NK-92 (cell line): ENCODE data around the gene ZNF205.

Source experiments
- DNase-seq: peaks from one replicate; lab custom pipeline; 2025; ENCODE audit not compliant: unreplicated experiment; lab: John Stamatoyannopoulos, UW

The ZNF205 gene

DNA sequence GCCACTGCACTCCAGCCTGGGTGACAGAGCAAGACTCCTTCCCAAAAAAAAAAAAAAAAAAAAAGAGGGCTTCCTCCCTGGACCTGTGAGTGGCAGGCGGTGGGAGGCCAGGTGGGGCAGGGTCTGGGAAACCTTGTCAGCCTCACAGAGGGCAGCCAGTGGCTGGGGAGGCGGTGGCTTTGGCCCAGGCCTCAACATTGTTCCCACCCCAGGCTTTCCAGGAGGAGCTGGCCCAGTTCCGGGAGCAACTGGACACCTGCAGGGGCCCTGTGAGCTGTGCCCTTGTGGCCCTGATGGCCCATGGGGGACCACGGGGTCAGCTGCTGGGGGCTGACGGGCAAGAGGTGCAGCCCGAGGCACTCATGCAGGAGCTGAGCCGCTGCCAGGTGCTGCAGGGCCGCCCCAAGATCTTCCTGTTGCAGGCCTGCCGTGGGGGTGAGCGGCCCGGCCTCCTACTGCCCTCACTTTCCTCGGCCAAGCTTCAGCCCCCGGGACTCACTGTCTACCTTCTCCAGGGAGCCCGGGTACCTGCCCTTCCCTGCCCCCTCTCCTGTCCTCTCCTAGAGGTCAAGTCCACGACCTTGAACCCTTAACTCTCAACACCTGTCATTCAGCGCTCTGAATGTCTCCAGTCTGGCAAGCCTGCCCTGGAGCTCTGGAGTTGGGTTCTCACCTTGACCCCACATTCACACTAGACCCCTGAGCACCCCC, 34.8 kb downstream of the ZNF205 start:
- no peak for DNase-seq

DNA sequence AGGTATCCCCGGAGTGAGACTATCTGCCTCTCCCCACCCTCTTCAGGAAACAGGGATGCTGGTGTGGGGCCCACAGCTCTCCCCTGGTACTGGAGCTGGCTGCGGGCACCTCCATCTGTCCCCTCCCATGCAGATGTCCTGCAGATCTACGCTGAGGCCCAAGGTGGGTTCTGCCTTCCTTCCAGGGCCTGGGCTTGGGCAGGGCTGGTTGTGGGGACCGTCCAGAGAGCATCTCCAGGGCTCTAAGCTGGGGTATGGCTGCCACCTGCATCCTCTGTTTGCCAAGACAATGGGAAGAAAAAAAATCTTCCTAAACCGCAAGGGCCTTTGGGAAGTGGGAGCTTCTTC, 35.3 kb downstream of the ZNF205 start:
- no peak for DNase-seq

DNA sequence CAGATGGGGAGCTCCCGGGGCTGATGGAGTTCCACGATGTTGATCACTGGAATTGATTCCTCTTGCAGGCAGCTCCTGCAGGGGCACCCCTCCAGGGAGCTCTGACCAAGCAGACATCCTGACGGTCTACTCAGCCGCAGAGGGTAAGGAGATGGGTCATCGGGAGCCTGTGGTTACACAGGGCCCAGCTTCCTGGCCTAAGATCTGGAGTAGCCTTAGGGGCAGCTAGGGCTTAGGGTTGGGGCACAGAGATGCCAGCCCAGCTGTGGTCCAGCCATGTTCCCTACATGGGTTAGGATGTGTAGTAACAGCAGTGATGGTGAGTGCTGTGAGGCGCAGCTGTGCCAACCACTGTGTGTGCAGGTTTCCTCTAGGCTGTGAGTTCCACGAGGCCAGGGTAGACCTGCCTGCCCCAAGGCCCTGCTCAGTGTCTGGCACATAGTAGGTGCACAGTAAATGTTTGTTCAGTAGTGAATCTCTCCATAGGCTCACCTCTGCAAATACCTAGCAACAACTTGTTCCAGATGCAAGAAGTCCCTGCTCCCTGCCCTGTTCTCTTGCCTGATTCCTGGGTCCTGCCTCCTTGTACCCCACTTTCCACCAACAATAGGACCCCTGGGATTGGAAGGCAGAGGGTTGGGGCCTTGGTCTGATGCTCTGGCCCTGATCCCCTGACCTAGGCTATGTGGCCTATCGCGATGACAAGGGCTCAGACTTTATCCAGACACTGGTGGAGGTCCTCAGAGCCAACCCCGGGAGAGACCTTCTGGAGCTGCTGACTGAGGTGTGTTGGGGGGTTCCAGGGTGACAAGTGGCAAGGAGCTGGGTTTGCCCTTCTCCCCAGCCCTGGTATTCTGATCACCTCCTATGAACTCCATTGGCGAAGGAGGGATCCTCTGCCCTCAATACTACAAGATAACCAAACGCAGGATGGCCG, 36.1 kb downstream of the ZNF205 start:
- DNase-seq = no peak

DNA sequence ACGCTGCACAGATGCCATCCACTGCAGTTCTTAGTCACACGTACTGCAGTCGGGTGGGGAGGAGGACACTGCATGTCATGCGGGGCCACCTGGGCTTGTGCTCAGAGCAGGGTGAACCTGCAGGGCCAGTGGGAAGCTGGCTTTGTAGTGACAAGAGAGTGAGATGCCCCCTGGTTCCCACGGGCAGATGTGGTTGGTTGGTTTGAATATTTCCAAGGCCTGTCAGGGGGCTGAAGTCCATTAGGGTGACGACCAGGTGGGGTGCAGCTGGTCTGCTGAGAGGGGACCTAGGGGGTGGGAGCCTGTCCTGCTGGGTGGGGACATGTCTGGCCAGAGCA, 36.8 kb downstream of the ZNF205 start:
- no peak for DNase-seq

DNA sequence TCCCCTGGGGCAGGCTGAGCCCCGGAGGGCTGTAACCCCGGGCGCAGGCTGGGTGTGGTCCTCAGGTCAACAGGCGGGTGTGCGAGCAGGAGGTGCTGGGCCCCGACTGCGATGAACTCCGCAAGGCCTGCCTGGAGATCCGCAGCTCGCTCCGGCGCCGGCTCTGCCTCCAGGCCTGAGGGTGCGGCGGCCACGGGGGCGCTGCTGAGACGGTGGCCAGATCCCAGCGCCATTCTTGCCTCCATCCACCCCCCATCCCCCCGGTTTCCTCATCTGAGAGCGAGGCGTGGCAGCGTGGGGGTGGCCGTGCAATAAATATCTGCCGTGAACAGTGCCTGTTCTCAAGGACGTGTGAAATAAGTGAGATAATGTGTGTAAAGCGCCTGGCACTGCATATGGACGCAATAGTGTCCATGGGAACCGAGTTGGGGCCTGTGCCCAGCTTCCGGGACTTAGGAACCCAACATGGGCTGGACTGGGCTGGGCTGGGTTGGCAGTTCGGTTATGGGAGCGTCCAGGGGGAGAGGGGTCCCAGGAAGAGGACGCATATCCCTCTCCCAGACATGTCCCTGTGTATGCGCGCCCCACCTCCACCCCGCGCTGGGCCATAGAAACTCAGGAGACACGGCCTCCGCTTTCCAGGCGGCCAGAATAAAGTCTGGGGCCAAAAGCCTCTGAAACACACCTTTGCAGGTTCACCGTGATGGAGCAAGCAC, 37.4 kb downstream of the ZNF205 start:
- DNase-seq = no peak

DNA sequence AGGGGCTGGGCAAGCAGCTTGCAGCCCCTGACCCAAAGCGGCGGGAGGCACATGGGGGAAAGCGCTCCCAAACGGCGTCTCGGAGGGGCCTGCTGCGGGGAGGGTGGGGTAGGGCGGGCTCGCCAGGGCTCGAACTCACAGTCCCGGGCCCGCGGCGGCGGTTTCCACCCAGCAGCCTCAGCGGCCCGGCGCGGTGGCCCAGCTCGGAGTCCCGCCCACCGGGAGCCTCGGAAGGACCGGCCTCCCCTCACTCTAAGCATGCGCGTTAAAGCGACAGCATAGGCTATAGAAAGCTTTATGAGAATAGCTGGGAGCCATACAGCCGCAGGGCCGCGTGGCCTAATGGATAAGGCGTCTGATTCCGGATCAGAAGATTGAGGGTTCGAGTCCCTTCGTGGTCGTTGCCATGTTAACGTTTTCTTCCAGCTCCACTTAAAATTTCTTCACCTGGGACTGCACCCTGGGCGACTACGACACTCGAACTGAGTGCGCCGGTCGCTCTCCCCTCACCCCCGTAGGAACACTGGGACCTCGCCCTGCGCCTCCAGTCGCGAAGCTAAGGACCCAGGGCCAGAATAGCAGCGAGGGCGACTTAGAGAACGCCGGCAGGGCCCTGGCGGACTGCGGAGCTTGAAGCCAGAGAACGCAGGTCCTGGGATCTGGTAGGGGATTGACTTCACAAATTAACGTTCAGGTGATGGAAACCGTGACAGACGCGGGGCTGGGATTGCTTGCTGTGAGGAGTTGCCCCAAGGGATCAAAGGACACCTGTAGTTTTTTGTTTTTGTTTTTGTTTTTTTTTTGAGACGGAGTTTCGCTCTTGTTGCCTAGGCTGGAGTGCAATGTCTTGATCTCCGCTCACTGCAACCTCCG, 38.2 kb downstream of the ZNF205 start:
- peak; percentile 66 for DNase-seq

DNA sequence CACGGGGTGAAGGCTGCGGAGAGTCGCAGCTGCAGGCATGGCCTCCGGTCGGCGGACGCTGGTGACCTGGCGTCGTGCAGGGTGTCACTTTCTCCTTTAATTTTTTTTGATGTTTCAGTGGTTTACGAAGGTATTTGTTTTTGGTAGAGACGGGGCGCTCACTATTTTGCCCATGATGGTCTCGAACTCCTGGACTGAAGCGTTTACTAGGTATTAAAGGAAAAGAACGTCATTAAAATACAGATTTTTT, 39.6 kb downstream of the ZNF205 start:
- no peak for DNase-seq

DNA sequence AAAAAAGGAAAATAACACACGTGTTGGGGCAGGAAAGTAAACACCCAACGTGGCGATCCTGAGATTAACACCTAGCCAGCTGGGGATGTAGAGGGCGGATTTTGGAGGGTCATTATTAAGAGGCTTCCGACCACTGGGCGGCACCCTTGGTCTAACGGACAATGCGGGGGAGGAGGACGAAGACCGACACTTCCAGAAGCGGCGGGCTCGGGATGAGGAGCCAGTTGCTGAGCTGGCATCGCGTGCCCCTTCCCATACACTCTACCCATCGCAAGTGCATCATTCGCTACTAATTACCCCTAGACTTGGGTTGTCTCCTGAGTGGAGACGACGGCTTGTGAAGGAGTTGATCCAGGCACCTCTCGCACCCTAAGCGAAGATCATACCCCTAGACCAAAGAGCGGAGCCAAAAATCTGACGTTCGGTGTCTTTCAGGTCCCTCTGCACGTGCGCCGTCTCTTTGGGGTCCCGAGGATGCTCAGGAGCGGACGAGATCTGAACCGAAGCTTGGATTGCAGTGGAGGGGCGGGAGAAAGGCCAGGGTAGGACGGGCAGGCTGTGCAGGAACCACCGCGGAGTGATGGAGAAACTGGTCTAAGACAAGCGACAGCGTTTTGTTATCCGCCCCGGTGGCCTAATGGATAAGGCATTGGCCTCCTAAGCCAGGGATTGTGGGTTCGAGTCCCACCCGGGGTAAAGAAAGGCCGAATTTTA, 40.0 kb downstream of the ZNF205 start:
- DNase-seq = no peak

DNA sequence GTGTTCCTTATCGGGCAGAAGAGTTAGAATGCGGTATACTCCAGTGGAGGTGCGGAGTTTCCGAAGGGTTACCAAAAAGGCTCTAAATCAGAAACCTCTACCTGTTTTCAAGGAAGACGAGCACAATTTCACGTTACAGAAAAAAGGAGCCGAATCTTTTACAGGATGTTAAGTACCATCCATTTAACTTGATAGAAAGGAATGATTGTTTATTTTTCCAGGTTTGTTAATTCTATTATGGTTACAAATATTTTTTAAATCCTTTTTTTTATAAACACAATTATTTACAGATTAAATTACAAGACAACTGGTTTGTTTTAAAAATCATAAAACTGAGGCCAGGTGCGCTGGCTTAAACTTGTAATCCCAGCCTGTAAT, 40.6 kb downstream of the ZNF205 start:
- no peak for DNase-seq

DNA sequence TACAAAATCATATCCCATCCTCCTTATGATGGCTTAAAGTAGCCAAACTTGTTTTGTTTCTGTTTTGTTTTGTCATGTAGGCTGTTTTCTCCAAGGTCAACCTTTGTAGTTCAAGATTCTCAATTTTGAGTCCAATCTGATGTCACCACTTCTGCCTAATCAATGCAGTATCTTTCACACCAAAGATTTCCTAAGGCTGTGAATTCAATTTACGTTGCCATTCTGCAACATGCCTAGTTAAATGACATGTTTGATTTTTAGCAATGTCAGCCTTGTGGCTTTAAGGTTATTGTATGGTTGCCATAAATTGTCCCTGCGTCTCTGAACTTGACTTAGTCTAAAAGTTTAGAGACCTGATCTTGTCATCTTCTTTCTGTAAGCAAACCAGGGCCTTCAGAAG, 42.8 kb downstream of the ZNF205 start:
- no peak for DNase-seq

DNA sequence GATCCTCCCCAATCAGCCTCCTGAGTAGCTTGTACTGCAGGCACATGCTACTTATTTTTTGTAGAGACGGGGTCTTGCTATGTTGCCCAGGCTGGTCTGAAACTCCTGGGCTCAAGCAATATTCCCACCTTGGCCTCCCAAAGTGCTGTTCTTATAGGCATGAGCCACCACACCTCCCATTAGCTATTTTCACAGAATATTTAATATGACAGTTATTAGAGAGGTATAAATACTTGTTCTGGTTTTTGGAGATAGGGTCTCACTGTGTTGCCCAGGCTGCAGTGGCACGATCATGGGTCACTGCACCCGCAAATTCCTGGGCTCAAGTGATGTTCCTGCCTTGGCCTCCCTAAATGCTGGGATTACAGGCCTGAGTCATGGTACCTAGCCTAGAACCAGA, 43.6 kb downstream of the ZNF205 start:
- no peak for DNase-seq

DNA sequence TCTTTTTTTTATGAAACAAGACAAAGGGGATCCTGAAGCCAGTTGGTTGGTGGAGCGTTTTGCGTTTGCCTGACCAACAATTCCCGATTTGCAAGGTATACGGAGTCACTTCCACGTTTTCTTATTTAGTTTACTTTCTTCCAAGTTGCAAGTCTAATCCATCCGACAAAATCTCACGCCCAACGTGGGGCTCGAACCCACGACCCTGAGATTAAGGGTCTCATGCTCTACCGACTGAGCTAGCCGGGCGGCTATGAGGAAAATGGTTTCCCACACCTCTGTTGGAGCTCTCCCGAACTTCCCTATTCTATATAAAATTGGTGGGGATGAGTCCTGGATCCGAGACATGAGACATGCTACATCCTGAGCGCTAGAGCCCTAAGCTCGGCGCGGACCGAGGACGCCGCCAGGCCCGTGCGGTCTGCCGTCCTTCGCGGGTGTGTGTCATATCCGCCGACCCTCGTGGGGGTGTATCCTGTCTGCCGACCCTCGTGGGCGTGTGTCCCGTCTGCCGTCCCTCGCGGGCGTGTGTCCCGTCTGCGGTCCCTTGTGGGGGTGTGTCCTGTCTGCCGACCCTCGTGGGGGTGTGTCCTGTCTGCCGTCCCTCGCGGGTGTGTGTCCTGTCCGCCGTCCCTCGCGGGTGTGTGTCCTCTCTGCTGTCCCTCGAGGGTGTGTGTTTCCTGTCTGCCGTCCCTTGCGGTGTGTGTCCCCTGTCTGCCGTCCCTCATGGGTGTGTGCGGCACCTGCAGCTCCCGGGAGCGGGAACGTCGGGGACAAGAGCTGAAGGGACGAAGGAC, 45.0 kb downstream of the ZNF205 start:
- no peak for DNase-seq

DNA sequence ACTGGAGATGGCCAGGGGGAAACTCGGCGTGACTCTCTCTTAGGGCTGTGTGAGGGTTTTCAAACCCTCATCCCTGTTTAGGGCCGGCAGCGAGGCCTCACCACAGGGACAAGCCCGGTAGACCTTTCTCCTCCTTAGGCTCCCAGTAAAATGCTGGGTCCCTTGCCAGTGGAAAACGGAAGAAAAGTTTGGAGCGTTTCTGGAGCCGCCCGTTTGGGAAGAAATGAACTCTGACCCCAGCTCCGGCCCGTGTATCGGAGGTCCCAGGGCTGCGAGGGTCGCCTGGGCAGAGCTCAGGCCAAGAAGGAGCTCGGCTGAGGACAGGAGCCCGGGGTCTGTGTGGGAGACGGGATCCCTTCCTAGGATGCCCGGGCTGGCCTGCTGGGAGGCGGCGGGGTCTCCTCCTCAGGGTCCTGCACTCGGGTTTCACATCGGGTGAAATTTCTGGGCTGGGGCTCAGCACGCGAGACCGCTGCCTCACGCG, 45.7 kb downstream of the ZNF205 start:
- no peak for DNase-seq

DNA sequence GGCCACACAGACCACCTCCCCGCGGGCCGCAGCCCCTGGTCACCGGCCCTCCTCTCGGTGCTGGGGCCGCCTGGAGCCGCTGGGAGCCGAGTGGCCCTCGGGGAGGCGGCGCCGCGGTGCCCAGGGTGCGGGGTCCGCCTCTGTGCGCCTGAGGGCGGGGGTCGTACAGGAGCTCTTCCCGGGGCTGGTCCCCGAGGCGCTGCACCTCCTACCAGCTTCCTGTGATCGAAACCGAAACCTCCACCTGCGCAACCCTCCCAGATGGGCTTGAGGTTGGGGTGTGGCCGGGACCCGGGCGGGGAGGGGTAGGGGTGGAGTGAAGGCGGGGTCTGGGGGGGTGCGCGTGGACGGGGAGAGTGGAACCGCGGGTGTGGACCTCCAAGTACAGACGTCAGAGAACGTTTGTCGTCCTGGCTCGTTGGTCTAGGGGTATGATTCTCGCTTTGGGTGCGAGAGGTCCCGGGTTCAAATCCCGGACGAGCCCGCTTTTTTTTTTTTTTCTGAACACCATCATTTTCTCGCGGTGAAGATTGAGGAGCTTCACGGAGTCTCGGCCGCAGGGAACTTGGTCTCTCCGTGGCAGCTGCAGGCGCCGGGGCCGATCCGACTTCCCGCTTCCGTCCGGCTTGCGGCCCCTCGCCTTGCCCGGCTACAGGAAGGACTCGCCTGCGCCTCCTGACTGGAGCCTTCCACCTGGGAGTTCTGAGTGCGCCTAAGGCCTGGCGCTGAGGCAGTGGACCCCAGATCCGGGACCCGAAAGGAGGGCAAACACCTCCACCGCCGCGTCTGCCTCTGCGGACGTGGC, 46.3 kb downstream of the ZNF205 start:
- DNase-seq = peak; percentile 68

DNA sequence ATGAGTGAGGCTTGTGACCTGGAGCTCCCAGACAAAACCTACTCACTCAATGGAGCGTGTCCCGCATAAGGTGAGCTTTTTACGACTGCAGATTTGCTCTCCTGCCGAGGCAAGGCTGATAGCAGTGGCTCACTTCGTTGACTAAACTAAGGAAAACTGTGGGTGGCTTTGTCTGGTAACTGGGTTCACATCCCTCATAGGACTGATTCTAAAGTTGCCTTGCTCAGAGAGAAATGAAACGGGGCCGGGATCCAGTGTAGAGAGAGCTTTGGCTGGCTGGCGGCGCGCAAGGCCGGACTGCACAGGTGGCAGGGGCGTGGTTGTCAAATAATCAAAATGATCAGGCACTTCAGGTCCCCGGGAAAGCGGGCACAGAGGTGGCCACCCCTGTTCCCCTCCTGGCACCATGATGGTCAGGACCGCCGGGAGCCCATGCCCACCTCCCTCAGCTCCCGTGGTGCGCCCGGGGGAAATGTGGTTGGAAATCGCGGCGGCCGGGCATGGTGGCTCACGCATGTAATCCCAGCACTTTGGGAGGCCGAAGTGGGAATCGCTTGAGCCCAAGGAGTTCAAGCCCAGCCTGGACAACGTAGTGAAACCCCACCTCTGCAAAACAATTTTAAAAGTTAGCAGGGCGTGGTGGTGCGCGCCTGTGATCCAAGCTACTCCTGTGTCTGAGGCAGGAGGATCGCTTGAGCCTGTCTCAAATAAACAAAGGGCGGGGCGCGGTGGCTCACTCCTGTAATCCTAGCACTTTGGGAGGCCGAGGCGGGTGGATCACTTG, 49.0 kb downstream of the ZNF205 start:
- no peak for DNase-seq

DNA sequence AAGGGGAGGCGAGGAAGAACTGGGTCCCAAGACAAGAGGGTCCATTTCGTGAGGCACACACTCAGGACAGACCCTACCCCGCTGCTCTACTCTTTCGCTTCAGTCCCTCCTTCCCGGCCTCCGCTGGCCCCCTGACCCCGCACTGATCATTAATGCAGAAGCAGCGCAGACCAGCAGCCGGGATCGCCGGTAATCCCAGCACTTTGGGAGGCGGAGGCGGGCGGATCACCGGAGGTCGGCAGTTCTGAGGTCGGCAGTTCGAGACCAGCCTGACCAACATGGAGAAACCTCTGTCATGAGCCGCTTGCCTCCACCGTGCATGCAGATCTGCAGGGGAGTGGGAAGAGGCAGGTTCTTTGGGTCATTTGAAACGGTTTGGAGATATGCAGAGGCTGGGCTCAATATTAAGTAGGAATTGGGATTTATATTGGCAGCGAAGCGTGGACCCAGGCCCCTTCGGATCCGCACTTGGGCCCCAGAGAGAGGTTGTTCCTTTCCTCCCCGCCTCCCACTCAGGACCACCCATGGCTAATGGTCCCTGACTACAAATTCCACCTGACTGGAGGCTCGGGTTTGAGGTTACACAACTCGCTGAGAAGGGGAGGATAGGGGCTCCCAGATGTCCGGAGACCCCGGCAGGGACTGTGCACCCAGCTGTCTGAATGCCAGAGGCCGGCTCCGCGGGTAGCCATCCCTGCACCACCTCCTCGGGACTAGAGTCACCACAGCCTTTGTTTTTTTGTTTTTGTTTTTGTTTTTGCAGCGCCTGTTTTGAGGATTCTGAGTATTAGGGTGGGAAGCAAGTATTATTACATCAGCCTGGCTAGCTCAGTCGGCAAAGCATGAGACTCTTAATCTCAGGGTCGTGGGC, 52.0 kb downstream of the ZNF205 start:
- DNase-seq = no peak

DNA sequence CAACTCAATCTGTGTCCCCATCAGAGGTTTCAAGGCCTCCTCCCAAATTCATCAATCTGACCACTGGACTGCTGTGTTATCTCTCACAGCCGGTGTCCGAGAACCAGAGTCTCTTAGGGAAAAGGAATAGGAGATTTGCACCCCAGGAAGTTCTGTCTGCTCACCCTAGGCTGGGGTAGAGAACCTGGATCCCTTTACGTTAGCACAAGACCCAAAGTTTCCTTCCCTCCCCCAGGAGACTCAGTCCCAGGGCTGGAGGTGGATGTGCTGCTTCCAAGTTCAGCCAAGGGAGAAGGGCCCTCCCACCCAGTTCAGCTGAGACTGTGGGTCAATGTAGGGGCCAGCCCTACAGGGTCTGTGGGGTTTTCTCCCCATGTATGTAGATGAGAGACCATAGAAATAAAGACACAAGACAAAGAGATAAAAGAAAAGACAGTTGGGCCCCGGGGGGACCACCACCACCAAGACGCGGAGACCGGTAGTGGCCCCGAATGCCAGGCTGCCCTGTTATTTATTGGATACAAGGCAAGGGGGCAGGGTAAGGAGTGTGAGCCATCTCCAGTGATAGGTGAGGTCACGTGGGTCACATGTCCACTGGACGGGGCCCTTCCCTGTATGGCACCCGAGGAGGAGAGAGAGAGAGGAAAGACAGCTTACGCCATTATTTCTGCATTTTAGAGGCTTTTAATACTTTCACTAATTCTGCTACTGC, 52.9 kb downstream of the ZNF205 start:
- no peak for DNase-seq
